ENCODE results near the gene TCF4. TPM values are rescaled to one million over a fixed set of nuclear protein-coding genes. Genes with fewer than 3 reads are reported as not detected.
A peak's percentile ranks its signal among the peaks of the same experiment; 100 is the strongest.

TCF4 gene
- total RNA-seq, 1 donor from 2014 or later, result 143 TPM

- intact Hi-C loops (cut with DNase I), result no loop called here
- no peaks in the 10 kb centered on the region for H3K36me3 ChIP-seq
- H3K4me1 ChIP-seq, result no peaks in the 10 kb centered on the region
- ATAC-seq (no peak), DNase-seq (no peak)
- no peaks in the 10 kb centered on the region for H3K9me3 ChIP-seq
- no peak overlapping the region for H3K4me3 ChIP-seq
- H3K27ac ChIP-seq, result no peak overlapping the region
- TF ChIP-seq, protein P1, sequence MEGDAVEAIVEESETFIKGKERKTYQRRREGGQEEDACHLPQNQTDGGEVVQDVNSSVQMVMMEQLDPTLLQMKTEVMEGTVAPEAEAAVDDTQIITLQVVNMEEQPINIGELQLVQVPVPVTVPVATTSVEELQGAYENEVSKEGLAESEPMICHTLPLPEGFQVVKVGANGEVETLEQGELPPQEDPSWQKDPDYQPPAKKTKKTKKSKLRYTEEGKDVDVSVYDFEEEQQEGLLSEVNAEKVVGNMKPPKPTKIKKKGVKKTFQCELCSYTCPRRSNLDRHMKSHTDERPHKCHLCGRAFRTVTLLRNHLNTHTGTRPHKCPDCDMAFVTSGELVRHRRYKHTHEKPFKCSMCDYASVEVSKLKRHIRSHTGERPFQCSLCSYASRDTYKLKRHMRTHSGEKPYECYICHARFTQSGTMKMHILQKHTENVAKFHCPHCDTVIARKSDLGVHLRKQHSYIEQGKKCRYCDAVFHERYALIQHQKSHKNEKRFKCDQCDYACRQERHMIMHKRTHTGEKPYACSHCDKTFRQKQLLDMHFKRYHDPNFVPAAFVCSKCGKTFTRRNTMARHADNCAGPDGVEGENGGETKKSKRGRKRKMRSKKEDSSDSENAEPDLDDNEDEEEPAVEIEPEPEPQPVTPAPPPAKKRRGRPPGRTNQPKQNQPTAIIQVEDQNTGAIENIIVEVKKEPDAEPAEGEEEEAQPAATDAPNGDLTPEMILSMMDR (IDR thresholded peaks at IDR 0.05), result no peak
- no peaks in the 10 kb centered on the region for H3K27me3 ChIP-seq
These were observed 4.1 kb upstream of the TCF4 start for GRCh38 chr18:55592106-55592505.

DNA sequence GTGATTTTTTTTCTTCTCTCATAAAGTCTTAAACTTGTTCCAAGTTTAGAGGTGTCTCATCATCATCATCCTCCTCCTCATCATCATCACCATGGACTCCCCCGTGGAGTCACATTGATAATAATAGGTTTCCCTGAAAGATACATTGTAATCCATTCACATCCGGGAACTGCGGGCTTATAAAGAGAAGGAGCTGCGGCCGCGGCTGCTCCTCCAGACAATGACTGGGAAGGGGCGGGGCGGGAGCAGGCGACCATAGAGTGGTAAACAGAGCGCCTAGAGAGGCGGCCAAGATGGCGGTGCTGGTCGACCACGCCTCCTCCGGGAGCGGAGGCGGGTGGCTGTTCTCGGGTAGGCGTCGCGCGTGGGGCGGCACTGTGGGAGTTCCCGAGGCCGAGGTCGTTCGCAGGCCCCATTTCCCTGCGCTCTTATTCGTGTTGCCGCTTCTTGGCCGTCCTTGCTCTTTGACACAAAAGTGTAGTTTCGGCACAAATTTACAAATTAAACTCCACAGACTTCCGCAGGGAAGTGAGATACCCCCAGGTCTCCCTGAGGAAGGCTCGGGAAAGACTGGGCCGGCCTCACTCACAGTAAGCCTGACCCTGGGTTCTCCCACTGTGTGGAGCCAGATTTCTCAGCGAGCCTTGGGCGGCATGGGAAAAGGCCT, 1.8 kb upstream of the TCF4 start:
- no peaks in the 10 kb centered on the region for H3K36me3 ChIP-seq
- intact Hi-C loops (cut with DNase I), result no loop called here
- peak overlapping the region; percentile 66 for H3K4me3 ChIP-seq
- H3K27ac ChIP-seq, result peak overlapping the region; percentile 69
- peak; percentile 98 for DNase-seq
- no peaks in the 10 kb centered on the region for H3K4me1 ChIP-seq
- H3K9me3 ChIP-seq, result no peaks in the 10 kb centered on the region
- ATAC-seq, result peak; percentile 100
- no peaks in the 10 kb centered on the region for H3K27me3 ChIP-seq
- TF ChIP-seq, protein P1 (IDR thresholded peaks at IDR 0.05), result no peak

DNA sequence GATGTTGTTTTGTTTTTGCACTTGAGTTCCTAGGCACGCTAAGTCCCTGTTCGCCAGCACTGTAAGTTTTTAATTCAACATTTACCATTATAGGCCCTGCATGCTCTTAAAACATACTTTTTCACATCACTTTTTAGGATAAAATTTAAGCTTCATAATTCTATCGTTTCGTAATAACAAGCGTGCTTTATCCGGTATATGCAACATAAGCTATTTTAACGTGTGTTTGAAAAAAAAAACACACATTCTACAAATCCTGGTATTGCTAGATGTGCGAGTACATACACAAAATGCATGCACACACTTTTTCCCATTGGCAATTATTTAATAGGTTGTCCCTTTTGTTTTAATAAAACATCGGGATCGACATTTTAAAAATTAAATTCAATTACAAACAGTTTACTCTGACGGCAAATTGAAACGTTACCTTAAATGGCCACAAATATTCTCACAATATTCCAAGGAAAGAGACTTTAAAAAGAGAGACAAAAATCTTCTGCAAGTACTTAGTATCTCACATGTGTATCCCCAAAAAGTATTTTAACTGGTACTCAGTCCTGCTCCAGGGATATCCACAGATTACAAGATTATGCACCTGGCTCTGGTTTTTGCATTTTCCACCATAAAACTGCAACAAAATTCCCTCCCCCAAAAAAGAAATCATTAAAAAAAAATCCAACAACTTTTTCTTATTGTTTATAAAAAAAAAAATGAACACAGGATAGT, 1.0 kb upstream of the TCF4 start:
- no peaks in the 10 kb centered on the region for H3K9me3 ChIP-seq
- H3K4me3 ChIP-seq, result peak overlapping the region; percentile 66
- peak overlapping the region; percentile 69 for H3K27ac ChIP-seq
- no peaks in the 10 kb centered on the region for H3K36me3 ChIP-seq
- H3K4me1 ChIP-seq, result no peaks in the 10 kb centered on the region
- no peaks in the 10 kb centered on the region for H3K27me3 ChIP-seq
- ATAC-seq (no peak), DNase-seq (no peak)
- intact Hi-C loops (cut with DNase I), result no loop called here
- TF ChIP-seq, protein P1 (IDR thresholded peaks at IDR 0.05), result no peak

GRCh38 chr18:55587418-55588110, 428 bp downstream of the TCF4 start:
- ATAC-seq (no peak), DNase-seq (no peak)
- Histone ChIP-seq H3K27me3 (no peaks in the 10 kb centered on the region), H3K4me3 (peak overlapping the region; percentile 66), H3K36me3 (no peaks in the 10 kb centered on the region), H3K27ac (peak overlapping the region; percentile 69), H3K9me3 (no peaks in the 10 kb centered on the region), H3K4me1 (no peaks in the 10 kb centered on the region)
- intact Hi-C loops (cut with DNase I), result no loop called here
- TF ChIP-seq, protein P1 (IDR thresholded peaks at IDR 0.05), result no peak

GRCh38 chr18:55585920-55586561, 2.0 kb downstream of the TCF4 start:
- intact Hi-C loops (cut with DNase I), result no loop called here
- H3K4me1 ChIP-seq, result no peaks in the 10 kb centered on the region

More at GRCh38 chr18:55585920-55586561, 2.0 kb downstream of the TCF4 start:
- peak overlapping the region; percentile 52 for H3K27ac ChIP-seq
- no peaks in the 10 kb centered on the region for H3K27me3 ChIP-seq
- ATAC-seq (no peak), DNase-seq (no peak)
- H3K36me3 ChIP-seq, result no peaks in the 10 kb centered on the region
- TF ChIP-seq, protein P1 (IDR thresholded peaks at IDR 0.05), result no peak
- H3K4me3 ChIP-seq, result peak overlapping the region; percentile 66
- H3K9me3 ChIP-seq, result no peaks in the 10 kb centered on the region
